Activated T-cell treated with anti-CD3 and anti-CD28 coated beads, Interleukin-2, amount 50 U/mL, for 48 hours (primary cell): ENCODE measurements around the gene SYT9.

ENCODE experiments used
- DNase-seq, 2 experiments: peaks; one replicate each; pipeline ENCODE4 v3.0.0-alpha.2; 2020

Gene SYT9

GRCh38 chr11:7347611-7348431, 96.1 kb downstream of the SYT9 start:
- no peak for DNase-seq

GRCh38 chr11:7348432-7349304, 97.0 kb downstream of the SYT9 start:
- DNase-seq, result no peak

- DNase-seq, result no peak
These were observed 99.5 kb downstream of the SYT9 start for GRCh38 chr11:7351228-7351627.

GRCh38 chr11:7353100-7353499, 101.4 kb downstream of the SYT9 start:
- DNase-seq, result peak in 1 of 2 experiments; percentile 19

- no peak for DNase-seq
These were observed 113.0 kb downstream of the SYT9 start for GRCh38 chr11:7364660-7365059.

- no peak for DNase-seq
These were observed 116.1 kb downstream of the SYT9 start for GRCh38 chr11:7367803-7368202.

- no peak for DNase-seq
These were observed 124.7 kb downstream of the SYT9 start for GRCh38 chr11:7376386-7376785.

- no peak for DNase-seq
These were observed 130.2 kb downstream of the SYT9 start for GRCh38 chr11:7381937-7382336.

- DNase-seq, result no peak
These were observed 131.7 kb downstream of the SYT9 start for GRCh38 chr11:7383406-7383805.

GRCh38 chr11:7384691-7385090, 133.0 kb downstream of the SYT9 start:
- no peak for DNase-seq

GRCh38 chr11:7385532-7385931, 133.8 kb downstream of the SYT9 start:
- DNase-seq, result no peak

- DNase-seq, result no peak
These were observed 162.5 kb downstream of the SYT9 start for GRCh38 chr11:7413961-7414915.

- DNase-seq, result no peak
These were observed 163.5 kb downstream of the SYT9 start for GRCh38 chr11:7414973-7415817.

- DNase-seq, result no peak
These were observed 164.4 kb downstream of the SYT9 start for GRCh38 chr11:7416080-7416479.

- no peak for DNase-seq
These were observed 165.6 kb downstream of the SYT9 start for GRCh38 chr11:7417328-7417727.

- no peak for DNase-seq
These were observed 166.4 kb downstream of the SYT9 start for GRCh38 chr11:7418061-7418460.

- no peak for DNase-seq
These were observed 167.2 kb downstream of the SYT9 start for GRCh38 chr11:7418906-7419305.

GRCh38 chr11:7421136-7421535, 169.4 kb downstream of the SYT9 start:
- DNase-seq, result no peak

GRCh38 chr11:7422544-7423331, 171.0 kb downstream of the SYT9 start:
- DNase-seq, result no peak

GRCh38 chr11:7423946-7424345, 172.2 kb downstream of the SYT9 start:
- no peak for DNase-seq

- DNase-seq, result no peak
These were observed 176.0 kb downstream of the SYT9 start for GRCh38 chr11:7427733-7428132.
